ENCODE data around the gene BICDL2.
A peak's percentile ranks its signal among the peaks of the same experiment; 100 is the strongest.

BICDL2 gene

DNA sequence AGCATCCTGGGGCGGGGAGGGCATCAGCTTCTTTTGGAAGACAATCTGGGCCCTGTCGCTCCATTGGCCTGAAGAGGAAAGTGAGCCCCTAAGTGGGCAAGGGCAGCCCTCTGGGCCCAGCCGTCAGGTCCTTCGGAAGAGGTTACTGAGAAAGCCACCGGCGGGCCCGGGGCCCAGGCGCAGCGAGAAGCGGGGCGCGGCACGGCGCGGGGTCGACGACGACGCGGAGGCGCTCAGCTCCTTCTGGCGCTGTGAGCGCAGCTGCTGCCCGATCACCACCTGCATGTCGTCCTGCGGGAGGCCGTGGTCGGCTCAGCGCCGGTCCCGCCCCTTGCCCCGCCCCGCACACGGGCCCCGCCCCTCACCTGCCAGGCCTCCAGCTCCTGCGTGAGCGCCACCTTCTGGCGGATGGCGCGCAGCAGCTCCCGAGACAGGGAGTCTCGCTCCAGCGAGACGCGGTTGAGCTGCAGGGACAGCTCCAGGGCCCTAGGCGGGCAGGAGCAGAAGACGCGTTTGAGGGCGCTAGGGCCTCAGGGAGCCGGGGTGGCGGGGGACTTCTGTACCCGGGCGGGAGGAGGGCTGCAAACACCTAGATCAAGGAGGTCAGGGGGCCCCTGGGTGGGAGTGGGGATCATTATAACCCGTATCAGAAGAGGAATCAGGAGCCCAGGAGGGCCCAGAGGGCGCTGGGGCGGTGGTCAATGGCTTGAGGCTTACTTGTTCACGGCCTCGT, 8.6 kb downstream of the BICDL2 start:
- H3K4me3 ChIP-seq (ENCODE audit: low read depth, low read length): no peak overlapping the region
- peak; percentile 19 for DNase-seq (ENCODE audit: low read depth)

DNA sequence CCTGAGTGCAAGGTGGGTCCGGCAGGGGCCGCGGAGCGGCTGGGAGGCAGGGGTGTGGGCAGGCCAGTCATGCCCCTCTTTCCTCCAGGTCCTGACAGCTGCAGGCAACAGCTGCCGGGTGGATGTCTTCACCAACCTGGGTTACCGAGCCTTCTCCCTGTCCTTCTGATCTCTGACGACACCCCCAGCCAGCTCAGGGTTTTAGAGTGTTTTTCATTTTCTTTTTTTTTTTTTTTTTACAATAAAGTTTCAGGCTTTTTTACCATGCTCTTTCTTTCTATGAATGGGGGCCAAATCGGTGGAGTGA, 9.3 kb downstream of the BICDL2 start:
- no peak for DNase-seq (ENCODE audit: low read depth)
- H3K4me3 ChIP-seq (ENCODE audit: low read depth, low read length): no peak overlapping the region

DNA sequence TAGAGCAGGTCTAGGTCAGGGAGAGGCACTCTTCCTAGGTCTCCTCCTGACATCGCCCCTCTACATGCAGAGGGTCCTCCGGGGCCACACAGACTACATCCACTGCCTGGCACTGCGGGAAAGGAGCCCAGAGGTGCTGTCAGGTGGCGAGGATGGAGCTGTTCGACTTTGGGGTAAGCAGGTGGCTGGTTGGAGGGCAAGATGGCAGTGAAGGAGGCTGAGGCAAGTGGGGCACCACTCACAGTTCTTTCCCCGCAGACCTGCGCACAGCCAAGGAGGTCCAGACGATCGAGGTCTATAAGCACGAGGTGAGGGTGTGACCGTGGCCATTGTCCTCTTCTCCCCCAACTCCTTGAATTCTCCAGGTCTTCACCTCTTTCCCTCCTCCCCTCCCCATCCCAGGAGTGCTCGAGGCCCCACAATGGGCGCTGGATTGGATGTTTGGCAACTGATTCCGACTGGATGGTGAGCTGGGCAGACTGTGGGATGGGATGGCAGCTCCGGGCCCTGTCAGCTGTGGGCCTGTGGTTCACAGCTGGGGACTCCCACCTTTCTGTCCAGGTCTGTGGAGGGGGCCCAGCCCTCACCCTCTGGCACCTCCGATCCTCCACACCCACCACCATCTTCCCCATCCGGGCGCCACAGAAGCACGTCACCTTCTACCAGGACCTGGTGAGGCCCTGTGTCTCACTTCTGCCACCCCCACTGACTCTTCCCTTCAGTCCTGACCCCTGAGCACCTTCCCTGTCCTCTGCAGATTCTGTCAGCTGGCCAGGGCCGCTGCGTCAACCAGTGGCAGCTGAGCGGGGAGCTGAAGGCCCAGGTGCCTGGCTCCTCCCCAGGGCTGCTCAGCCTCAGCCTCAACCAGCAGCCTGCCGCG, 9.9 kb downstream of the BICDL2 start:
- no peak for DNase-seq (ENCODE audit: low read depth)
- no peak overlapping the region for H3K4me3 ChIP-seq (ENCODE audit: low read depth, low read length)

DNA sequence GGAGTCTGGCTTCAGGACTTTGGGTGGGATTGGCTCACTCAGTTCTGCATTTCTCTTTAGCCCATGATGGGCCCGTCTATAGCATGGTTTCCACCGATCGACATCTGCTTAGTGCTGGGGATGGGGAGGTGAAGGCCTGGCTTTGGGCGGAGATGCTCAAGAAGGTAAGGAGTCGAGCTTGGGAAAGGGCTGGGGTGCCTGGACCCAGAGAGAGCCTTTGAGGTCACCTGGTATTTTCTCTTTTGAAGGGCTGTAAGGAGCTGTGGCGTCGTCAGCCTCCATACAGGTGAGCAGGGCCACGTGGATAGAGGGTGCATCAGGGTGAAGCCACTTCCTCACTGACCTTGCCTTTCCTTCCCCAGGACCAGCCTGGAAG, 10.8 kb downstream of the BICDL2 start:
- no peak overlapping the region for H3K4me3 ChIP-seq (ENCODE audit: low read depth, low read length)
- DNase-seq (ENCODE audit: low read depth): no peak

DNA sequence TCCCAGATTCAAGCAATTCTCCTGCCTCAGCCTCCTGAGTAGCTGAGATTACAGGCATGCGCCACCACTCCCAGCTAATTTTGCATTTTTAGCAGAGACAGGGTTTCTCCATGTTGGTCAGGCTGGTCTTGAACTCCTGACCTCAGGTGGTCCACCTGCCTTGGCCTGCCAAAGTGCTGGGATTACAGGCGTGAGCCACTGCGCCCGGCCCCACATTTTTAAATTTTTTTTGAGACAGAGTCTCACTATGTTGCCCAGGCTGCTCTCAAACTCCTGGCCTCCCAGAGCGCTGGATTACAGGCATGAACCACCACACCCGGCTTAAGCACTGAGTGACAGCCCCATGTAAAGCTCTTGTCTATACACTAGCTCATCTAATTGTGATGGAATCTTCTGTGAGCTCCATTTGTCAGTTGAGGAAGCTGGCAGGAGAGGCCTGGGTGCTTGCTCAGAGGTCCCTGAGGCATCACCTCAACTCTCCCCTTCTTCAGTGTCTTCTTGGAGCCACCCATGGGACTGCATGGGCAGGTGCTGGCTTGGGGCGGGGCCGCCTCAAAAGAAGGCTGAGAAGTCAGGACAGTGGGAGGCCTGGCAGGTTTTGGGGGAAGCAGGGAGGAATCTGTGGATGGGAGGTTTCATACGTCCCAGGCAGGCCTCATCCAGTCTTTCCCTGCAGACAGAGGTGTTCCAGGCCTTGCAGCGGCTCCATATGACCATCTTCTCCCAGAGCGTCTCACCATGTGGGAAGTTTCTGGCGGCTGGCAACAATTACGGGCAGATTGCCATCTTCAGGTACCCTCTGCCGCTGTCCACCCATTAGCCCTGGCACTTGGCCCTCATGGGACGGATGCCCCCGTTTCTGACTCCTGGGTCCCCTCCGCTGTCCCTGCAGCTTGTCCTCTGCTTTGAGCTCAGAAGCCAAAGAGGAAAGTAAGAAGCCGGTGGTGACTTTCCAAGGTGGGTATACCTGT, 11.4 kb downstream of the BICDL2 start:
- H3K4me3 ChIP-seq (ENCODE audit: low read depth, low read length): no peak overlapping the region

DNA sequence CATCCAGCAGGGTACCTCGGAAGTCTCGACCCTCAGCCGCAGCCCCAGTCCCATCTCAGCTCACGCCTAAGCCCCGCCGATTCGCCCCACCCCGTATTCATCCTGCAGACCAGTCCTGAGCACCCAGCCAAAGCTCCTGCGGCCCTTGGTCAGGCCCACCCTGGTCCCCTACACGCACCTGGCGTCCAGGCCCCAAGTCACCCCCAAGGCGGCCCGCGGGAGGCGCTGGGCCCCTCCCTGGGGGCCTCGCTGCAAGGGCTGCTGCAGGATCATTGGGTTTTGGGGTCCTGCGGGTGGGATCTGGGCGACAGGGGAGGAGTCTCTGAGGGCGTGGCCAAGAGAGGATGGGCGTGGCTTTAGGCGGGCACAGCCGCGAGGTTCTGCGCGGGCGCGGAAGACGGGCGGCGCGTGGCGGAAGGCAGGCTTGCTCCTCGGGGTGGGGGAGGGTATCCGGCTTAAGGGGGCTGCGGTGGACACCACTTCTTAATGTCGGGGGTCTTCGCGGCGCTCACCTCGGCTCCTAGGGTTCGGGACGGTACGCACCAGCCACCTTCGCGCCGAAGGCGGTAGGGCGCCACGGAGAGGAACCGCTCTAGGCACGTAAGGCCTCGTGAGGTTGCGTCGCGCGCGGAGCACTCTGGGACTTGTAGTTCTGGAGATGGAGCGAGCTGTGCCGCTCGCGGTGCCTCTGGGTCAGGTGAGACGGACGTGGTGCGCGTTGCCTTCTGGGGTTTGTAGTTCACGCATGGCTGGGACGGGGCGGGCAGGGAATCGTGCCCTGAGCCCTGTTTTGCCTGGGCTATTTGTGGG, 12.9 kb downstream of the BICDL2 start, which contains the start of the genes HCFC1R1 and THOC6:
TSS of gene HCFC1R1 (minus strand) at position 274 of the 810 bp plus-strand sequence. CDS start at position 273, 1 bp downstream.
TSS of gene THOC6 (plus strand) at position 367 of the 810 bp plus-strand sequence. CDS start at position 659, 292 bp downstream.
- peak; percentile 94 for DNase-seq (ENCODE audit: low read depth)
- peak within 1 kb of the TSS; percentile 69 for H3K4me3 ChIP-seq (ENCODE audit: low read depth, low read length)

More for the DNA sequence above, 11.4 kb downstream of the BICDL2 start:
- no peak for DNase-seq (ENCODE audit: low read depth)

DNA sequence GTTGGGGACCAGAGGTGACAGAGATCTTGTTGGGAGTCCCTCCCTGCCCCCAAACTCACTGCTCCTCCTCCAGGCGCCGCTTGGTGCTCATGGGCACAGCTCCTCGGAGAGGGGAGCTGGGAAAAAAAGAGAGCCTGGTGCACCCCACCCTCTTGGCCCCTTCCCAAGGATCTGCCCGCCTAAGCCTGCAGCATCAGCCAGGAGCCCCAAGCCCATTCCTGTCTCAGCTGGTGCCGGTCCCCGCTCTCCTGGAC, 13.4 kb downstream of the BICDL2 start:
- DNase-seq (ENCODE audit: low read depth): peak; percentile 15
- H3K4me3 ChIP-seq (ENCODE audit: low read depth, low read length): peak overlapping the region; percentile 69

DNA sequence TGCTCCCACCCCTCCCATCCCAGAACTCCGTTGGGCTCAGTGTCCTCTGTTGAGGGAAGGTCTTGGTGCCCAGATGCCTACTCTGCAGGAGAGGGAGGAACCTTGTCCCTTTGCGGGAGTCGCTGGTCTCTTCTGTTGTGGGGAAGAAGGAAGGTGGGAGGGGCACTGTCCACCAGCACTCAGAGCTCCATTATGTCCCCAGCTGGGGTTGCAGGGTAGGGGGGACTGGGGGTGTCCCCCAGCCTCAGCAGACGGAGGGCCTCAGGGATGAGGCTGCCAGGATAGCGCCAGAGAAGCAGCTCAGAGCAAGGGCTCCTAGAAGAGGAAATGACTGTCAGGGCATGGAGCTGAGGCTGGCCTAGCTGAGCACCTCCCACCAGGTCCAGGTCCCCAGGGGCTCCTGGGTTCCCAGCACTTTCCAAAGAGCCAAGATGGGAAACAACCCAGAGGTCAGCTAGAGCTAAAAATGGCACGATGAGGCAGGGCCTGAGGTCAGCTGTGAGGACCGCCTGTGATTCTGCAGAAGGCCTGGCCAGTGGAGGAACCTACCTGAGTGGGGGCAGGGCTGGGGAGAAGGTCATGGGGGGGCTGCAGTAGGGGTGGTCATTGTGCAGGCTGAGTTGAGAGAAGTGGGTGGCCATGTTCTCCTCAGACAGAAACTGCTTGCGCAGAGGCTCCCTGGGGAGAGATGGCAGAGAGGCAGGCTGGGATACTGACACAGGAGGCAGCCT, 13.9 kb downstream of the BICDL2 start:
- DNase-seq (ENCODE audit: low read depth): peak; percentile 39
- peak overlapping the region; percentile 69 for H3K4me3 ChIP-seq (ENCODE audit: low read depth, low read length)

DNA sequence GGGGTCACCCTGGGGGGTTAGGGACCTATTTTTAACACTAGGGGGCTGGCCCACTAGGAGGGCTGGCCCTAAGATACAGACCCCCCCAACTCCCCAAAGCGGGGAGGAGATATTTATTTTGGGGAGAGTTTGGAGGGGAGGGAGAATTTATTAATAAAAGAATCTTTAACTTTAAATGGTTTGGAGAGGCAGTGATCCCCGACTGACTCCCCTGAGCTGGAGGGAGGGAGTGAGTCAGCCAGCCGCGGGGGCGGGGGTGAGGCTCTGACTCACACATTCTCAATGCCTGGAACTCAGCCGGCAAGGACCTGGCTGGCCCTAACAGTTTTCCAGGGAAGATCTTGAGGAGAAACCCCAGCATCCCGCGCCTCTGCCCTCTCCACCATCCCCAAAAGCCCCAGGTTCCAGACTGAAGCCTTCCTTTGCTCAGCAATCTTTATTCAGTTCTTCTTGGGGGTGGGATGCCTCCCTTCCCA, 14.5 kb downstream of the BICDL2 start:
- peak; percentile 87 for DNase-seq (ENCODE audit: low read depth)
- peak overlapping the region; percentile 69 for H3K4me3 ChIP-seq (ENCODE audit: low read depth, low read length)

DNA sequence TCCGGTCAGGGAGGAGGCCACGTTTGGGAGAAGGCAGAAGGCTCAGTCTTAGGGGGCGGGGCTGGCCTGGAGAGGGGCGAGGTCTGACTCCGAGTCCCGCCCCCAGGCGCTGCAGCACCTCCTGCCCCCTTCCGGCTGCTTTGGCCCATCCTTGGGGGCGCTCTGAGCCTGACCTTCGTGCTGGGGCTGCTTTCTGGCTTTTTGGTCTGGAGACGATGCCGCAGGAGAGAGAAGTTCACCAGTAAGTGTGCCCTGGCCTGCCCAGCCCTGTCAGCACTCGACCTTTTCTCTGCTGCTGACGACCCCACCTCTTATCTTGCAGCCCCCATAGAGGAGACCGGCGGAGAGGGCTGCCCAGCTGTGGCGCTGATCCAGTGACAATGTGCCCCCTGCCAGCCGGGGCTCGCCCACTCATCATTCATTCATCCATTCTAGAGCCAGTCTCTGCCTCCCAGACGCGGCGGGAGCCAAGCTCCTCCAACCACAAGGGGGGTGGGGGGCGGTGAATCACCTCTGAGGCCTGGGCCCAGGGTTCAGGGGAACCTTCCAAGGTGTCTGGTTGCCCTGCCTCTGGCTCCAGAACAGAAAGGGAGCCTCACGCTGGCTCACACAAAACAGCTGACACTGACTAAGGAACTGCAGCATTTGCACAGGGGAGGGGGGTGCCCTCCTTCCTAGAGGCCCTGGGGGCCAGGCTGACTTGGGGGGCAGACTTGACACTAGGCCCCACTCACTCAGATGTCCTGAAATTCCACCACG, 15.1 kb downstream of the BICDL2 start:
- peak; percentile 88 for DNase-seq (ENCODE audit: low read depth)
- H3K4me3 ChIP-seq (ENCODE audit: low read depth, low read length): peak overlapping the region; percentile 69

DNA sequence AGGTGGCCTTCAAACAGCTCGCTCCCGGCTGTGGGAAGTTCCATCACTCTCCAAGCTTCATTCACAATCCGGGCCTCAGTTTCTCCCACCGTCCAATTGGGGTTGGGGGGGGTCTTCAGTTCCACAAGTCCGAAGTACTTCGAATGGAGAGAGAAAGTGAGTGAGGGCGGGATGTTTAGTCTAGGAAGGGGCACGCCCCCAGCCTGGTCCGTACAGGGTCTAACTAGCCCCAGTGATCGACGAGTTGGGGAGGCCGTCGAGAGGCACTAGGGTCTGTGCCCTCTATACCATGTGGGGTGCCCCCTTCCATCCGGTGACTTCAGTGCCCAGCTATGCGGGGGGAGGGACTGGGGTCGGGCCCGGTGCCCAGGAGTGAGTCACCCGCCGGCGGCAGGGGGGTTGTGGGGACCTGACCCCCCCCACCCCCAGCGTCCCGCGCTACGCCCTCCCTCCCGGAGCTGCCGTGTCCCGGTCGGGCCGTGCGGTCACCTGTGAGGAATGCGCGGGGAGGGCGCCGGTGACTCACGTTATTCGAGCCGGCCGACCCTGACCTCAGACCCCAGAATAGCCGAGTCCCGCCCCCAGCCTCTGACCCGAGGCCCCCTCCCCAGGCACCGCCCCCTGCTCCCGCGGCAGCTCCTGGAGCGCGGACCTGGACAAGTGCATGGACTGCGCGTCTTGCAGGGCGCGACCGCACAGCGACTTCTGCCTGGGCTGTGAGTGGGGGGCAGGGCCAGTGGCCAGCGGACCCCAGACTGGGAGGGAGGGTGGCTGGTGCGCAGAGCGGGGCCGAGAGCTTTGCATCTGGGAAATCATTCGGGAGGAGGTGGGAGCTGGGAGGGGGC, 15.9 kb downstream of the BICDL2 start:
- peak overlapping the region; percentile 69 for H3K4me3 ChIP-seq (ENCODE audit: low read depth, low read length)
- peak; percentile 49 for DNase-seq (ENCODE audit: low read depth)

DNA sequence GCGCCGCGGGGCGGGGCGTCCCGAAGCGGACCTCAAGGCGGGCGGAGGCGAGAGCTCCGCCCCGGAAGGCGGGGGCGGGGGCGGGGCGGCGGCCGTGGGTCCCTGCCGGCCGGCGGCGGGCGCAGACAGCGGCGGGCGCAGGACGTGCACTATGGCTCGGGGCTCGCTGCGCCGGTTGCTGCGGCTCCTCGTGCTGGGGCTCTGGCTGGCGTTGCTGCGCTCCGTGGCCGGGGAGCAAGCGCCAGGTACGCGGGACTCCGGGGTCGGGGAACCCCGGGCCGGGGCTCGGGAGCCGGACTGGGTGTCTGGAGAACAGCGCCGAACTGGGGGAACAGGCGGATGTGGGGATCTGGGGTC, 16.5 kb downstream of the BICDL2 start, which contains the start of gene TNFRSF12A:
TSS of gene TNFRSF12A (plus strand) at position 122 of the 357 bp plus-strand sequence. CDS start at position 152, 30 bp downstream.
- no peak for DNase-seq (ENCODE audit: low read depth)
- peak within 1 kb of the TSS; percentile 69 for H3K4me3 ChIP-seq (ENCODE audit: low read depth, low read length)

DNA sequence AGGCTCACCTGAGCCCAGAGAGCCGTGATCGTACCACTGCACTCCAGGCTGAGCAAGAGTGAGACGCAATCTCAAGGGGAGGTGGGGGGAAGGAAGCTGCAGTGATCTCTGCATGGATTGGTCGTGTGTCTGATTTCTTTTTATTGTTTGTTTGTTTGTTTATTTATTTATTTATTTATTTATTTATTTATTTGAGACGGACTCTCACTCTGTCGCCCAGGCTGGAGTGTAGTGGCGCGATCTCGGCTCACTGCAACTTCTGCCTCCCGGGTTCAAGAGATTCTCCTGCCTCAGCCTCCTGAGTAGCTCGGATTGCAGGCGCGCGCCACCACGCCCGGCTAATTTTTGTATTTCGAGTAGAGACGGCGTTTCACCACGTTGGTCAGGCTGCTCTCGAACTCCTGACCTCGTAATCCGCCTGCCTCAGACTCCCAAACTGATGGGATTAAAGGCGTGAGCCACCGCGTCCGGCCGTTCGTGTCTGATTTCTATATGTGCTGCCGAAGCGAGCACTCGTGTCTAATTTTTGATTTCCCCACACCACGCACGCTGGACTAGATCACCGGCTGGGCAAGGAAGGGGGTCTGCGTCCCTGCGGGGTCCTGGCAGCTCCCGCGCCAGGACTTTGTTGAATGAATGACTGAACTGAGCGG, 17.0 kb downstream of the BICDL2 start:
- peak overlapping the region; percentile 69 for H3K4me3 ChIP-seq (ENCODE audit: low read depth, low read length)

DNA sequence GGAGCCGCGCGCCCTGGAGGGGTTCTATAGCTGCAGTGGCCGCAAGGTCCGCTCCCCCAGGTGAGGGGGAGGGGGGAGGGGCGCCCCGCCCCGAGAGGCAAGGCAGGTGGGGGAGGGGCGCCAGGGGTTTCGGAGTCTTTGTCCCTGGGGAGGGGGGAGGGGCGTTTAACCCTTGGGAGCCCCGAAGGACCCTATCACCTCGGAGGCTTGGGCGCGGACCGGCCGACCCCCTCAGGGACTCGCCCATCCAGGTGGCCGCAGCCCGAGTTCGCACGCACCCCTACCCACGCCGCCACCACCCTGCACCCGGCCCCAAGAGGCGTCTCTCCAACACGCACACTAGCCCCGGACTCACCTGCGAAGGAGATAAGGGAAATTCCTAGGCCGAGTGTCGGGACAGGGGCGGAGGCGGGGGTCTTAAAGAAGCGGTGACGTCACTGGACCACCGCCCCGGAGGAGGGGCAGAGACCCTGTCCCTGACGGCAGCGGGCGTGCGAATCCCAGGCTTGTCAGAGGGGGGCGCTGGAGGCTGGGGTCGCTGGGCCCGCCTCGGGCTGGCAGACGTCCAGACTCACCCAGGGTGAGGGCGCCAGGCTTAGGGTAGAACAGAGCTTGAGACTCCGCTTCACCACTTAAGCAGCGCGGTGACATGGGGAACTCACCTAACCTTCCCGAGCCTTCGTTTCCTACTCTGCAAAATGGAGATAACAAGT, 18.8 kb downstream of the BICDL2 start, which contains the start of gene CLDN6:
TSS of gene CLDN6 (minus strand) at position 390 of the 713 bp plus-strand sequence. CDS start 2,162 bp downstream, outside the sequence.
- H3K4me3 ChIP-seq (ENCODE audit: low read depth, low read length): no peak within 1 kb of the TSS
- no peak for DNase-seq (ENCODE audit: low read depth)

More for the DNA sequence above, 17.0 kb downstream of the BICDL2 start:
- DNase-seq (ENCODE audit: low read depth): no peak

DNA sequence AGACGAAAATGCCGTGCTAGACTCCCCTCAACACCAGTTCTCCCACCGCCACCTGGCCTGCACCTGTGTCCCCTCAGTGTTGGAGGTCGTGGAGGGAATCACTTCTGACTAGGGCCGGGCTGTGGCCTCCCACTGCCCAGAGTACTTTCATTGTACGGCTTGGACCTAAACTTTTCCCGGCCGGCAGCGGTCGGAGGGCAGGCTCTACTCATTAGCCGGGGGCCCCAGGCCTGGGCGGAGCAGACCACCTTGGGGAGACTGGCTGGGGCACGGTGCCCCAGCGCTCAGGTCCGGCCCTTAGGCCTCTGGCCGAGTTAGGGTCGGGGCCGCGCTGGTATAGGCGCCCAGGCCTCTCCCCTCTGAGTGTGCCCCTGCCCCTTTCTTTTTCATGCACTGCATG, 19.4 kb downstream of the BICDL2 start:
- no peak for DNase-seq (ENCODE audit: low read depth)
- H3K4me3 ChIP-seq (ENCODE audit: low read depth, low read length): no peak overlapping the region
